Choroid plexus epithelial cell (primary cell): ENCODE measurements around the gene PRKN.

Source experiments
- DNase-seq: peaks from one replicate; pipeline ENCODE4 v3.0.0-alpha.2; 2010; ENCODE audit warnings: low read depth
- H3K4me3 ChIP-seq: 2 replicates; pipeline ENCODE4 v1.5.1; 2011; ENCODE audit warnings: low read depth, mild to moderate bottlenecking, control low read depth, low read length, moderate library complexity
- CTCF ChIP-seq: conservative IDR thresholded peaks from 2 replicates; pipeline ENCODE4 v1.5.1; 2011; ENCODE audit warnings: low read depth, mild to moderate bottlenecking, control low read depth, inconsistent platforms, low read length, moderate library complexity

The PRKN gene

DNA sequence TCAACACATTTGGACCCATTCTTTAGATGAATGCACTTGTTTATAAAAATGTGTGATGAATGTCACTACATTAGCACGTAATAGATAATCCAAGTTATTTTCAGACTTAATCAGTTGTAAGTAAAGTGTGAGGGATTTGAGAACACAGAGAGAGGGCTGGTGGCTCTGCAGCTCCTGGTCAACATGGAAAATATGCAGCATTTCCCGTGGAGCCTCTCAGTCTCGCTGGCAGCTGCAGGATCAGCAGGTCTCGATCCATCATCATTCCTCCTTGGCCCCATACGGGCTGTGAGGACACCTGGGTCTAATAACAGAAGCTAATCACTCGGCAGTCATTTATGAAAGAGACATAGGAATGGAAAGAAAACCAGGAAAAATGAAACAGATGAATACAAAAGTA lies 390.2 kb downstream of the PRKN start:
- no peak overlapping the region for H3K4me3 ChIP-seq
- TF ChIP-seq CTCF: no peak
- no peak for DNase-seq

DNA sequence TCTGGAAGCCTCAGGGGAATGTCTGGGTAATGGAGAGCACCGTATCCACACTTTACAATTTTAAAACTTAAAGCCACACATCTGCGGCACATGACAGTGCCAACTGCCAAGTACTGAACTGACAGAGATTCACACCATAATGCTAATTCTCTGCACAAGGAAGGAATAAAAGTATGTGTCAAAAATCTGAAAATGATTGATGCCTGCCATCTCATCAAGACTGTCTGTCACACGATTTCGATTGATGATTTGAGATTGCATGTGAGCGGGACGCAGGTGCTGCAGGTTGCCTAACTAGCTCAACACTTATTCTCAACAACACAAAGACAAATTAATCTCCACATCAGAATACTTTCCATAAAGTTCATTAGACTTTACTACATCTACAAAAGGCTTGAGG lies 391.2 kb downstream of the PRKN start:
- TF ChIP-seq CTCF: no peak
- H3K4me3 ChIP-seq: no peak overlapping the region
- no peak for DNase-seq

DNA sequence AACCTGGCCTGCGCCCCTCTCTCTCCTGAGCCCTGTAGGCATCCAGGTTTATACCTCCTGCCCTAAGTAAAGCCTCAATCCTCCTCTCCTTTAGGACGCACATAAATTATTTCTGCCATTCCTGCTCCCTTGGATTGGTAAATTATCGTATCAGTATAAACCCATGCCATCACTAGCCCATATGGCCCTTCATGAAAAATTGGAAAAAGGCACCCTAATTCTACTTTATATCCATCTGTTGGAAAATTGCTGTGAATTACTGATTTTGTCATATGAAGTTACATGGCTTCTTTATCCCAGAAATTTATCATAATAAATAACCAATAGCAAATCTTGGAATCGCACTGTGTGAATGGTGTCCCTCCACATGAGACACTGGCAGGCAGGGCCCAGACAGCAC lies 395.2 kb downstream of the PRKN start:
- H3K4me3 ChIP-seq: no peak overlapping the region
- no peak for DNase-seq
- TF ChIP-seq CTCF: no peak

GRCh38 chr6:162331911-162332310 lies 395.7 kb downstream of the PRKN start:
- no peak for TF ChIP-seq CTCF
- no peak overlapping the region for H3K4me3 ChIP-seq
- no peak for DNase-seq

DNA sequence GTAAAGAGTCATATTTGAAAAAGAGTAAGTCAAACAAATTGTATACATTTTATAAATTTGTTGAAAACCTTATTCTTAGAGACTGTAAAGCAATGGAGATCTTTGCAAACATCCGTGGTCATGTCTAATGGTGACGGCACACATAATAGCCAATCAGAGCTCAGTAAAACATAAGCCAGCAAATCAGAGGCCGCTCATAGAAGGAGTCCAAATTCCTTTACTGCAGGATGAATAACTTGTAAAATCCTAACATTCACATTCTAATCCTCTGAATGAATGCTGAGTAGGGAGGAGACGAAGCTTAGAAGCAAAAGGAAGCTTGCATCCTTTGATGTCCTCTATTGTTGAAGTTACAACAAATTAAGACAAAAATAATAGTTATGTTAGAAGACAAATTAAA lies 401.7 kb downstream of the PRKN start:
- no peak for DNase-seq
- no peak overlapping the region for H3K4me3 ChIP-seq
- TF ChIP-seq CTCF: no peak

DNA sequence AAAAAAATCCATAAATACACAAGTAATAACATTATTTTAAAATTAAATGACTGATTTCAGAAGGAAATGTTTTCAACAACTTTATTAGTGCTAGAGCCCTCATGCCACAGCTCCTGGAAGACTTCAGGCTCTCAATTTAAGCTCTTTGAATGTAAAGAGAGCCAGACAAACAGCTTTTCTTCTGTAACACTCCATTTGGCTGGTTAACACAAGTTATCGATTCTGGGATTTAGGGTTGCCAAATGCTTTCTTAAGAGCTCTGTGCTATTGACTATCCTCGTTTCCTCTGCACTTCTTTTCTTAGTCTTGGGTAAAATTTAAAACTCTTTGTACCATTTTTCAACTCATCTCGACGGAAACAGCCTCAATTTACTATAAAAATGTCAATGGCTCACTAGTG lies 402.5 kb downstream of the PRKN start:
- H3K4me3 ChIP-seq: no peak overlapping the region
- no peak for DNase-seq
- TF ChIP-seq CTCF: no peak

GRCh38 chr6:162315291-162315690 lies 412.3 kb downstream of the PRKN start:
- DNase-seq: no peak
- TF ChIP-seq CTCF: no peak
- H3K4me3 ChIP-seq: no peak overlapping the region
